Measurements from ENCODE around the gene ADAM12. TPM values are rescaled to one million over a fixed set of nuclear protein-coding genes. Genes with fewer than 3 reads are reported as not detected.

The ADAM12 gene
- total and polyA plus RNA-seq, 9 of the 15 experiments (the other 6 are each of a cell fraction or from before 2014, with no cell fraction given), result not detected

- Histone ChIP-seq H3K9me3 (replicated peaks; ENCODE audit: control insufficient read depth, insufficient read depth, low read depth, low read length) (no peaks in the 10 kb centered on the region), H2AFZ (ENCODE audit: low read depth, low read length) (no peak overlapping the region), H3K4me2 (ENCODE audit: insufficient read depth, low read length) (no peak overlapping the region), H3K79me2 (ENCODE audit: control insufficient read depth, insufficient read depth, low read length) (no peaks in the 10 kb centered on the region), H3K9ac (ENCODE audit: insufficient read depth in 1 of 2, low read depth in 2 of 2, low read length in 2 of 2) (no peak overlapping the region), H3K4me3 (no peak overlapping the region), H3K9me1 (ENCODE audit: control insufficient read depth, insufficient read depth, low read length) (no peaks in the 10 kb centered on the region), H3K36me3 (ENCODE audit: control insufficient read depth, insufficient read depth, low read length) (no peaks in the 10 kb centered on the region), H4K20me1 (replicated peaks; ENCODE audit: control insufficient read depth, insufficient read depth, low read length) (no peaks in the 10 kb centered on the region), H3K4me1 (replicated peaks in 1 of 2; ENCODE audit: control insufficient read depth in 2 of 2, insufficient read depth in 2 of 2, low read length in 2 of 2) (no peaks in the 10 kb centered on the region), H3K27me3 (ENCODE audit: control insufficient read depth in 2 of 2, insufficient read depth in 2 of 2, low read length in 2 of 2) (peaks cover 0 to 6% of the 10 kb centered on the region in 2 experiments; a peak in 1 of 5 replicates), H3K27ac (ENCODE audit: extremely low read depth, low read depth, low read length) (no peak overlapping the region)
- intact Hi-C loops (cut with micrococcal nuclease) (no loop called here), in situ Hi-C loops (cut with MboI) (no loop called here)
- POLR2A ChIA-PET, result no interaction called here
- CTCF ChIA-PET (ENCODE audit: low intra/inter-chr PET ratio), result no interaction called here
- FAIRE-seq (no peak), DNase-seq (ENCODE audit: extremely low read depth in 1 of 4, low spot score in 3 of 4) (no peak), ATAC-seq (no peak)
- whole genome bisulfite sequencing (ENCODE audit: insufficient coverage, low coverage, missing lambda C conversion rate), result 0% methylated on average over 2 of the region's 2 CpGs
- TF ChIP-seq GTF2B (IDR thresholded peaks at IDR 0.05; ENCODE audit: extremely low read depth, insufficient read length) (no peak), ZC3H8 (IDR thresholded peaks at IDR 0.05) (no peak), ZNF717 (CRISPR knock-in tag; IDR thresholded peaks at IDR 0.05) (no peak), CXXC5 (CRISPR knock-in tag; IDR thresholded peaks at IDR 0.05) (no peak), ZNF282 (CRISPR knock-in tag; IDR thresholded peaks at IDR 0.05) (no peak), ELF2 (CRISPR knock-in tag; IDR thresholded peaks at IDR 0.05) (no peak), PRPF4 (IDR thresholded peaks at IDR 0.05; ENCODE audit: insufficient read depth, low read depth, low read length, poor library complexity, severe bottlenecking) (no peak), MCM3 (IDR thresholded peaks at IDR 0.05) (no peak), NFIX (CRISPR knock-in tag; IDR thresholded peaks at IDR 0.05; ENCODE audit: low read depth) (no peak), SIX5 (IDR thresholded peaks at IDR 0.05; ENCODE audit: borderline replicate concordance in 1 of 2, insufficient read depth in 1 of 2, low read depth in 1 of 2, low read length in 2 of 2) (no peak), PREB (CRISPR knock-in tag; IDR thresholded peaks at IDR 0.05) (no peak), RERE (CRISPR knock-in tag; IDR thresholded peaks at IDR 0.05; ENCODE audit: borderline replicate concordance) (no peak)
- no TSS peak for BruUV-seq (replicated peaks)
These were observed 397.3 kb downstream of the ADAM12 start for GRCh38 chr10:125990974-125991373.

Measured in K562 (cell line).